ENCODE data around the gene CHD6. TPM values are rescaled to one million over a fixed set of nuclear protein-coding genes. Genes with fewer than 3 reads are reported as not detected.

Gene CHD6
- total and polyA plus RNA-seq, 2 of the 13 experiments (the other 11 are each of a cell fraction or from before 2014, with no cell fraction given), result 14.4 to 52.0 TPM

GRCh38 chr20:41617902-41618806 is at the start of gene CHD6 (continued):
- TF ChIP-seq ZNF407 (CRISPR knock-in tag; IDR thresholded peaks at IDR 0.05; ENCODE audit: not compliant biosample characterization), result peak; percentile 79
- TF ChIP-seq IRX3 (CRISPR knock-in tag; IDR thresholded peaks at IDR 0.05; ENCODE audit: borderline replicate concordance, low read depth), result peak; percentile 86; the same call in 1 of the 2 replicates
- peak; percentile 20 for TF ChIP-seq ZNF883 (CRISPR knock-in tag; IDR thresholded peaks at IDR 0.05; ENCODE audit: not compliant biosample characterization)
- no peak for TF ChIP-seq SMYD3 (CRISPR knock-in tag; IDR thresholded peaks at IDR 0.05)
- peak; percentile 94 for TF ChIP-seq PHF21A (CRISPR knock-in tag; IDR thresholded peaks at IDR 0.05)
- TF ChIP-seq GABPB1 (CRISPR knock-in tag; IDR thresholded peaks at IDR 0.05), result peak; percentile 71; the same call in 1 of the 2 replicates
- peak; percentile 33; the same call in 1 of the 2 replicates for TF ChIP-seq GATAD2A (CRISPR knock-in tag; IDR thresholded peaks at IDR 0.05)
- TF ChIP-seq AGO2 (optimal IDR thresholded peaks at IDR 0.05; ENCODE audit: low read depth, low read length), result no peak
- peak; percentile 36; the same call in 1 of the 2 replicates for TF ChIP-seq ZNF639 (CRISPR knock-in tag; conservative IDR thresholded peaks at IDR 0.05)
- no peak for TF ChIP-seq ZNF607 (CRISPR knock-in tag; IDR thresholded peaks at IDR 0.05; ENCODE audit: borderline replicate concordance)
- TF ChIP-seq ARID4A (CRISPR knock-in tag; IDR thresholded peaks at IDR 0.05; ENCODE audit: borderline replicate concordance), result 0 out of 2 replicates have a peak, but pooled peaks have one; percentile 7
- TF ChIP-seq FOXK1 (CRISPR knock-in tag; IDR thresholded peaks at IDR 0.05; ENCODE audit: borderline replicate concordance, low read depth), result peak; percentile 96; the same call in 1 of the 2 replicates
- peak; percentile 93 for TF ChIP-seq SP4 (CRISPR knock-in tag; IDR thresholded peaks at IDR 0.05)
- peak; percentile 53 for TF ChIP-seq DMAP1 (CRISPR knock-in tag; IDR thresholded peaks at IDR 0.05)

All from HepG2 (cell line).